AG08396 (cell line): ENCODE measurements around the gene PAPPA2.

Experiments
- DNase-seq: peaks from one replicate; pipeline ENCODE4 v3.0.0; 2012; ENCODE audit warnings: low spot score, mixed read lengths

Gene PAPPA2

DNA sequence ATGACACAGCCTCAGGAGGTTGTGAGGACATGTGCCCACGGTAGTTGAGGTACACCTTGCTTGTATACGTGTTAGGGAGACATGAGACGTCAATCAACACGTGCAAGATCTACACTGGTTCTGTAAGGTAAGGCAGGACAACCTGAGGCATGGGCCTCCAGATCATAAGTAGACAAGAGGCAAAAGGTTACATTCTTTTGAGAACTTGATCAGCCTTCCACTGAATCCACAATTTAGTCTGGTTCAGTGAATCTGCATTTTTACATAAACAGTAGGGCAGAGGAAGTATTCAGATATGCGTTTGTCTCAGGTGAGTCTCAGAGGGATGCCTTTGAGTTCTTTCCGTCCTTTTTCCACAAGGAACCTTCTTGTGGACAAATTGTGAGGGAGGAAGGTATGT is 352.6 kb downstream of the PAPPA2 start:
- DNase-seq: no peak

DNA sequence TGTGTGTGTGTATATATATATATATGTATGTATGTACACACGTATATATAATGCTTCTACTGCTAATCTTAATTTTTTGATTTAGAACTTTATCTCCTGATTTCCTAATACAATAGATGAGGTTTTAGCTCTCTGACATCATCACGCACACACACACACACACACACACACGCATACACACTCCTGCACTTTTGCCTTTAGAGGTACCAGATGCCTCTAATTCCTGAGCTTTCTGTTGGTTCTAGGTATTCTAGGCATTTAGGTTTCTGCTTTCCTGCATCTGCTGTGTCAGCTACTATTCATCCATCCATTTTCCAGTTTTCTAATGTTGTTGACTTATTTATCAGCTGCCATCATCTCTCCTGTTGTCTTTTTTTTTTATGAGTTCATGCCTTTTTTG is 353.3 kb downstream of the PAPPA2 start:
- DNase-seq: no peak

- DNase-seq: no peak
These were observed 357.5 kb downstream of the PAPPA2 start for GRCh38 chr1:176820391-176821031.

DNA sequence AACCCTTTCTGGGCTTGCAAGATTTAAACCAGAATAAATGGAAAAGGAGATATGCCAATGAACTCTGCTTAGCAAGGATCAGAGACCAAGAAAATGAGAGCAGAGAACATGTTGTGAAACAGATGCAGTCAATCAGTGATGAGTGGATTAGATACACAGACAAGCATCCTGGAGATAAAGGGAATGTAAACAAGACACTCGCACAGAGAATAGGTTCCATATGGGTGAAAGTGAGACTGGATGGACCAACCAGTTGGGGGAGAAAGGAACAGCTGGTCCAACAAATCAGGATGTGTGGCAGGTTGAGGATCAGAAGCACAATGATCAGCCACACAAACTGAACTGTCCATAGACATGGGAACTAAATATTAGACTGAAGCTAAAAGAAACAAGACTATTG is 363.3 kb downstream of the PAPPA2 start:
- DNase-seq: no peak

GRCh38 chr1:176829261-176829660 is 366.3 kb downstream of the PAPPA2 start:
- DNase-seq: no peak

- no peak for DNase-seq
These were observed 368.2 kb downstream of the PAPPA2 start for GRCh38 chr1:176831150-176831549.

GRCh38 chr1:176837708-176838107 is 374.7 kb downstream of the PAPPA2 start:
- DNase-seq: no peak

- DNase-seq: no peak
These were observed 375.5 kb downstream of the PAPPA2 start for GRCh38 chr1:176838276-176838995.

- no peak for DNase-seq
These were observed 376.2 kb downstream of the PAPPA2 start for GRCh38 chr1:176839216-176839615.

DNA sequence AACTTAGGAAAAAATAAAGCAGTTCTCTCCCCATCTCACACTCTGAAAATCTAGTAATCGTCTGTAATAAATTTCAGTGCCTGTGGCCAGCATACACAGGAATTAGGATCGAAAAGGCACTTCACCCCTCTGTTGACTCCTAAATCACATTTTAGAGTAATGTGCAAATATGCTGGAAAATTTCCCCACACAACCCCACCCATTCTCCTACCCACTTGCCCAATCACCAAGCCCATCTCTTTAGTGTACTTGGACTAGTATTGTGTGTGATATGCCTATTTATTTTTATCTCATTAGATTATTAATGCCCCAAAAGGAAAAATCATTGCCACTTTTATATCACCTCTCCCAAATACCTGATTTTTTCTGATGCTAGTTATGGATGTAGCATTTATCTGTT is 378.3 kb downstream of the PAPPA2 start:
- no peak for DNase-seq

- peak; percentile 15 for DNase-seq
These were observed 380.6 kb downstream of the PAPPA2 start for GRCh38 chr1:176843352-176844297.

DNA sequence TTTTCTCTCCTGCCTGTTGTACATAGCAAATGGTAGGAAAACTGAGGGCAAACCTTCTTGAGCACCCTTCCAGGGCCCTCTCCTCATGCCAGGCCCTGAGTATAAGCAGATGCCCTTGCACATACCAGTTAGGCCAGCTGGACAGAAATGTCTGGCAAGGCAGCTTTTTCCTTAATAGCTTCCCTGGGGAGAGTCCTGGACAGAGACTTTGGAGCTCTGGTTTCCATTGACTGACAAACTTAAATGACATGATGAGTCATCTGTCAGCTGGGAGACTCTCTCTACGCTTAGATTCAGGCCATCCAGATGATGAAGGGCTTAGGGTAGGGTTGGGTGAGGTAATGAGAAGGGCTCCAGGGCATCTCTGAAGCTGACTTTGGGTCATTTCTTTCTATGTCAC is 384.1 kb downstream of the PAPPA2 start:
- DNase-seq: no peak

DNA sequence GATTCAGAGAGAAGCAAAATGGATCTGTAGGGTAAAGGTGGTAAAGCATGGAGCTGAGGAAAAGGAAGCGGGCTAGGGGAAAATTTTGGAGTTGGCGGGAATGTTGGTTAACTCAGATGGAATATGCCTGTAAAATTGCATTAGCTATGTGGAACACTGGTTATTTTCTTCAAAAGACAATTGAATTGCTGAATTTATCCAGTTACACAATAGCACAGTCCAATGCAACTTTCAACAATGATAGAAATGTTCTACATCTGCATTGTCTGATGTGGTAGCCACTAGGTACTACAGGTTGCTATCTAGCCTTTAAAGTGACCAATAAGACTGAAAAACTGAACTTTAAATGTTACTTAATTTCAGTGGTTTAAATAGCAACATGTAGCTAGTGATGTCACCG is 386.3 kb downstream of the PAPPA2 start:
- DNase-seq: no peak

- DNase-seq: no peak
These were observed 387.9 kb downstream of the PAPPA2 start for GRCh38 chr1:176850871-176851270.

- no peak for DNase-seq
These were observed 389.1 kb downstream of the PAPPA2 start for GRCh38 chr1:176852124-176852523.

- no peak for DNase-seq
These were observed 390.5 kb downstream of the PAPPA2 start for GRCh38 chr1:176853503-176853902.

GRCh38 chr1:176854121-176854520 is 391.1 kb downstream of the PAPPA2 start:
- DNase-seq: no peak

- DNase-seq: no peak
These were observed 392.1 kb downstream of the PAPPA2 start for GRCh38 chr1:176854758-176855745.

DNA sequence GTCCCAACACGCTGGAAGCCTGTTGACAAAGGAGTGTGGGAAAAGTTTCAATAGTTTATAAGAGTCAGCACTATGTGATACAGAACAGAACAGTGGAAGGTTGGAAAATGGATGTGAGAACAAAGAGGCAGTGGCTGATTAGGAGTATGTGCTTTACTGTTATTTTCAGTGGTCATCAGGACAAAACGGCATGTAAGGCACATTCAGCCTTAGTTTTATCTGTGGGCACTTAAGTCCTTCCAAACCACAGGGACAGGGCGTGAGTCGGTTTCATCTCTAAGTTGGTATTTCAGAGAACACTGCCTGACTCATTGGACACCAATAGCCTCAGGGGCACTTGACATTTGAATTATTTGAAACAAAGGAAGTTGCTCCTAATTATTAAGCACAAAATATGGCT is 394.7 kb downstream of the PAPPA2 start:
- no peak for DNase-seq

GRCh38 chr1:176858433-176858916 is 395.5 kb downstream of the PAPPA2 start:
- no peak for DNase-seq

GRCh38 chr1:176863613-176864012 is 400.6 kb downstream of the PAPPA2 start:
- DNase-seq: no peak
